GM12878 (cell line): ENCODE measurements around the gene INO80. TPM values are rescaled to one million over a fixed set of nuclear protein-coding genes. Genes with fewer than 3 reads are reported as not detected.

Source experiments
- ATF7 ChIP-seq: fragments of 450-650 bp; IDR thresholded peaks from 2 replicates; pipeline ENCODE4 v1.6.1; 2016; ENCODE audit warnings: low read depth, mild to moderate bottlenecking
- CBX5 ChIP-seq: sonication (generic); IDR thresholded peaks from 2 replicates; pipeline ENCODE4 v1.6.1; 2016; ENCODE audit warnings: low read depth, moderate library complexity, mild to moderate bottlenecking, inconsistent platforms
- CHD2 ChIP-seq: IDR thresholded peaks from 2 replicates; pipeline ENCODE4 v1.6.1; 2011; ENCODE audit warnings: low read depth, low read length, improper control_type of control experiment, borderline replicate concordance
- EZH2 ChIP-seq: IDR thresholded peaks from 2 replicates; pipeline ENCODE4 v1.6.1; 2012; ENCODE audit warnings: low read depth, mild to moderate bottlenecking, control low read depth, inconsistent platforms, low read length, borderline replicate concordance; ENCODE audit not compliant: control insufficient read depth
- FOXK2 ChIP-seq: fragments of 450-650 bp; IDR thresholded peaks from 2 replicates; pipeline ENCODE4 v1.6.1; 2017; ENCODE audit warnings: mild to moderate bottlenecking, moderate library complexity
- IRF3 ChIP-seq: fragments of 450-650 bp; IDR thresholded peaks from 2 replicates; pipeline ENCODE4 v1.6.1; 2014; ENCODE audit warnings: mild to moderate bottlenecking
- KAT2A ChIP-seq: conservative IDR thresholded peaks from 2 replicates; pipeline ENCODE4 v1.6.1; 2011; ENCODE audit warnings: low read depth, low read length; ENCODE audit not compliant: control insufficient read depth
- KLF5 ChIP-seq: fragments of 450-650 bp; IDR thresholded peaks from 2 replicates; pipeline ENCODE4 v1.6.1; 2014; ENCODE audit warnings: mild to moderate bottlenecking; ENCODE audit not compliant: partially characterized antibody
- NFYA ChIP-seq: IDR thresholded peaks from 2 replicates; pipeline ENCODE4 v1.6.1; 2011; ENCODE audit warnings: low read depth, mild to moderate bottlenecking, low read length, improper control_type of control experiment, borderline replicate concordance
- NFYB ChIP-seq: IDR thresholded peaks from 2 replicates; pipeline ENCODE4 v1.6.1; 2011; ENCODE audit warnings: low read depth, mild to moderate bottlenecking, low read length, improper control_type of control experiment, moderate library complexity; ENCODE audit not compliant: insufficient read depth
- NR2C1 ChIP-seq: fragments of 450-650 bp; IDR thresholded peaks from 2 replicates; pipeline ENCODE4 v1.6.1; 2017; ENCODE audit warnings: antibody characterized with exemption, mild to moderate bottlenecking, moderate library complexity
- PAX5 ChIP-seq: IDR thresholded peaks from 2 replicates; pipeline ENCODE4 v1.6.1; 2011; ENCODE audit warnings: low read depth, low read length, borderline replicate concordance
- SMAD5 ChIP-seq: IDR thresholded peaks from 2 replicates; pipeline ENCODE4 v1.6.1; 2016; ENCODE audit warnings: antibody characterized with exemption, low read depth
- SREBF2 ChIP-seq: IDR thresholded peaks from 2 replicates; pipeline ENCODE4 v1.6.1; 2012; ENCODE audit warnings: mild to moderate bottlenecking, low read length
- TARDBP ChIP-seq: IDR thresholded peaks from 2 replicates; pipeline ENCODE4 v1.6.1; 2016; ENCODE audit warnings: borderline replicate concordance
- ZNF217 ChIP-seq: fragments of 450-650 bp; IDR thresholded peaks from 2 replicates; pipeline ENCODE4 v1.6.1; 2017; ENCODE audit warnings: antibody characterized with exemption, mild to moderate bottlenecking
- ZNF24 ChIP-seq: fragments of 450-650 bp; IDR thresholded peaks from 2 replicates; pipeline ENCODE4 v1.6.1; 2017; ENCODE audit warnings: antibody characterized with exemption, mild to moderate bottlenecking
- ZNF274 ChIP-seq: IDR thresholded peaks from one replicate; pipeline ENCODE4 v1.8.0; 2011; ENCODE audit not compliant: insufficient read length, insufficient read depth
- ZNF384 ChIP-seq: IDR thresholded peaks from 2 replicates; pipeline ENCODE4 v1.6.1; 2012; ENCODE audit warnings: low read depth, mild to moderate bottlenecking, low read length, improper control_type of control experiment, borderline replicate concordance
- polyA plus RNA-seq, 11 experiments: library from polyadenylated mRNA; depleted of rRNA in 4 of 11; unstranded in 6 of 11; stranded (reverse) in 5 of 11; fragments of >200 nt; fragmentation: Nextera tagmentation in 4 of 11; fragmentation: Illumina TruSeq in 1 of 11; extraction: Ambion mirVana in 4 of 11; extraction: Trizol in 1 of 11; gene quantifications; 1 replicate in 1 of 11; 2 replicates in 10 of 11; pipeline versions ENCODE4 v1.2.1 to v1.2.3, GENCODE V29; 2011 to 2016; ENCODE audit warnings: inconsistent platforms in 2 of 11, missing spikeins in 2 of 11, low read depth in 1 of 11
- total RNA-seq, 4 experiments: library from RNA; depleted of rRNA in 3 of 4; stranded (reverse); fragments of >200 nt in 3 of 4; fragmentation: Illumina TruSeq in 1 of 4; extraction: Trizol in 1 of 4; gene quantifications; 2 replicates each; pipeline versions ENCODE4 v1.2.1 to v1.2.3, GENCODE V29; 2013 to 2021
- TF ChIP-seq, protein P1 (sequence below): fragments of 150-350 bp; IDR thresholded peaks from 2 replicates; pipeline ENCODE4 v1.6.1; 2014; ENCODE audit warnings: mild to moderate bottlenecking, low read depth, low read length
- TF ChIP-seq, protein P2 (sequence below): IDR thresholded peaks from 2 replicates; pipeline ENCODE4 v1.6.1; 2011; ENCODE audit warnings: borderline replicate concordance, low read depth, mild to moderate bottlenecking, moderate library complexity, low read length; ENCODE audit not compliant: insufficient read depth, poor library complexity, severe bottlenecking
- TF ChIP-seq, protein P3 (sequence below): IDR thresholded peaks from 2 replicates; pipeline ENCODE4 v1.6.1; 2011; ENCODE audit warnings: low read depth, low read length, improper control_type of control experiment, borderline replicate concordance
- TF ChIP-seq, protein P4 (sequence below): fragments of 450-650 bp; IDR thresholded peaks from 2 replicates; pipeline ENCODE4 v1.6.1; 2017; ENCODE audit warnings: mild to moderate bottlenecking, moderate library complexity

INO80 gene
- total and polyA plus RNA-seq, 10 of the 15 experiments (the other 5 are each of a cell fraction or from before 2014, with no cell fraction given): 4.5 to 25.0 (median 14.2) TPM

- TF ChIP-seq, protein P1, sequence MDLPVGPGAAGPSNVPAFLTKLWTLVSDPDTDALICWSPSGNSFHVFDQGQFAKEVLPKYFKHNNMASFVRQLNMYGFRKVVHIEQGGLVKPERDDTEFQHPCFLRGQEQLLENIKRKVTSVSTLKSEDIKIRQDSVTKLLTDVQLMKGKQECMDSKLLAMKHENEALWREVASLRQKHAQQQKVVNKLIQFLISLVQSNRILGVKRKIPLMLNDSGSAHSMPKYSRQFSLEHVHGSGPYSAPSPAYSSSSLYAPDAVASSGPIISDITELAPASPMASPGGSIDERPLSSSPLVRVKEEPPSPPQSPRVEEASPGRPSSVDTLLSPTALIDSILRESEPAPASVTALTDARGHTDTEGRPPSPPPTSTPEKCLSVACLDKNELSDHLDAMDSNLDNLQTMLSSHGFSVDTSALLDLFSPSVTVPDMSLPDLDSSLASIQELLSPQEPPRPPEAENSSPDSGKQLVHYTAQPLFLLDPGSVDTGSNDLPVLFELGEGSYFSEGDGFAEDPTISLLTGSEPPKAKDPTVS: no peak
- TF ChIP-seq NFYA: no peak
- TF ChIP-seq ZNF384: no peak
- TF ChIP-seq CHD2: no peak
- TF ChIP-seq, protein P2, sequence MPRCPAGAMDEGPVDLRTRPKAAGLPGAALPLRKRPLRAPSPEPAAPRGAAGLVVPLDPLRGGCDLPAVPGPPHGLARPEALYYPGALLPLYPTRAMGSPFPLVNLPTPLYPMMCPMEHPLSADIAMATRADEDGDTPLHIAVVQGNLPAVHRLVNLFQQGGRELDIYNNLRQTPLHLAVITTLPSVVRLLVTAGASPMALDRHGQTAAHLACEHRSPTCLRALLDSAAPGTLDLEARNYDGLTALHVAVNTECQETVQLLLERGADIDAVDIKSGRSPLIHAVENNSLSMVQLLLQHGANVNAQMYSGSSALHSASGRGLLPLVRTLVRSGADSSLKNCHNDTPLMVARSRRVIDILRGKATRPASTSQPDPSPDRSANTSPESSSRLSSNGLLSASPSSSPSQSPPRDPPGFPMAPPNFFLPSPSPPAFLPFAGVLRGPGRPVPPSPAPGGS: no peak
- TF ChIP-seq NFYB: no peak
- TF ChIP-seq SMAD5: no peak
- TF ChIP-seq ZNF217: no peak
- peak; percentile 72 for TF ChIP-seq NR2C1
- no peak for TF ChIP-seq CBX5
- TF ChIP-seq, protein P3, sequence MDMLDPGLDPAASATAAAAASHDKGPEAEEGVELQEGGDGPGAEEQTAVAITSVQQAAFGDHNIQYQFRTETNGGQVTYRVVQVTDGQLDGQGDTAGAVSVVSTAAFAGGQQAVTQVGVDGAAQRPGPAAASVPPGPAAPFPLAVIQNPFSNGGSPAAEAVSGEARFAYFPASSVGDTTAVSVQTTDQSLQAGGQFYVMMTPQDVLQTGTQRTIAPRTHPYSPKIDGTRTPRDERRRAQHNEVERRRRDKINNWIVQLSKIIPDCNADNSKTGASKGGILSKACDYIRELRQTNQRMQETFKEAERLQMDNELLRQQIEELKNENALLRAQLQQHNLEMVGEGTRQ: peak; percentile 43
- no peak for TF ChIP-seq EZH2
- no peak for TF ChIP-seq KLF5
- no peak for TF ChIP-seq TARDBP
- TF ChIP-seq SREBF2: no peak
- 0 out of 2 replicates have a peak, but pooled peaks have one; percentile 4 for TF ChIP-seq FOXK2
- no peak for TF ChIP-seq ZNF24
- TF ChIP-seq KAT2A: no peak
- TF ChIP-seq ZNF274: no peak
- TF ChIP-seq, protein P4, sequence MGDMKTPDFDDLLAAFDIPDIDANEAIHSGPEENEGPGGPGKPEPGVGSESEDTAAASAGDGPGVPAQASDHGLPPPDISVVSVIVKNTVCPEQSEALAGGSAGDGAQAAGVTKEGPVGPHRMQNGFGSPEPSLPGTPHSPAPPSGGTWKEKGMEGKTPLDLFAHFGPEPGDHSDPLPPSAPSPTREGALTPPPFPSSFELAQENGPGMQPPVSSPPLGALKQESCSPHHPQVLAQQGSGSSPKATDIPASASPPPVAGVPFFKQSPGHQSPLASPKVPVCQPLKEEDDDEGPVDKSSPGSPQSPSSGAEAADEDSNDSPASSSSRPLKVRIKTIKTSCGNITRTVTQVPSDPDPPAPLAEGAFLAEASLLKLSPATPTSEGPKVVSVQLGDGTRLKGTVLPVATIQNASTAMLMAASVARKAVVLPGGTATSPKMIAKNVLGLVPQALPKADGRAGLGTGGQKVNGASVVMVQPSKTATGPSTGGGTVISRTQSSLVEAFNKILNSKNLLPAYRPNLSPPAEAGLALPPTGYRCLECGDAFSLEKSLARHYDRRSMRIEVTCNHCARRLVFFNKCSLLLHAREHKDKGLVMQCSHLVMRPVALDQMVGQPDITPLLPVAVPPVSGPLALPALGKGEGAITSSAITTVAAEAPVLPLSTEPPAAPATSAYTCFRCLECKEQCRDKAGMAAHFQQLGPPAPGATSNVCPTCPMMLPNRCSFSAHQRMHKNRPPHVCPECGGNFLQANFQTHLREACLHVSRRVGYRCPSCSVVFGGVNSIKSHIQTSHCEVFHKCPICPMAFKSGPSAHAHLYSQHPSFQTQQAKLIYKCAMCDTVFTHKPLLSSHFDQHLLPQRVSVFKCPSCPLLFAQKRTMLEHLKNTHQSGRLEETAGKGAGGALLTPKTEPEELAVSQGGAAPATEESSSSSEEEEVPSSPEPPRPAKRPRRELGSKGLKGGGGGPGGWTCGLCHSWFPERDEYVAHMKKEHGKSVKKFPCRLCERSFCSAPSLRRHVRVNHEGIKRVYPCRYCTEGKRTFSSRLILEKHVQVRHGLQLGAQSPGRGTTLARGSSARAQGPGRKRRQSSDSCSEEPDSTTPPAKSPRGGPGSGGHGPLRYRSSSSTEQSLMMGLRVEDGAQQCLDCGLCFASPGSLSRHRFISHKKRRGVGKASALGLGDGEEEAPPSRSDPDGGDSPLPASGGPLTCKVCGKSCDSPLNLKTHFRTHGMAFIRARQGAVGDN: 0 out of 2 replicates have a peak, but pooled peaks have one; percentile 17
- TF ChIP-seq ATF7: no peak; the same call in 1 of the 2 replicates
- no peak for TF ChIP-seq IRF3
- TF ChIP-seq PAX5: no peak
Measured at GRCh38 chr15:41115652-41116115, 396 bp downstream of the INO80 start (continued).
